Heart left ventricle (tissue), 16 donors: ENCODE measurements around the gene RPAP2. TPM values are rescaled to one million over a fixed set of nuclear protein-coding genes. Genes with fewer than 3 reads are reported as not detected.

Experiments used
- ATAC-seq, 4 donors: fragments of 200-7000 bp; cut with Tn5 transposase; one replicate each; pipeline ENCODE4 v1.9.1; 2020 to 2022; ENCODE audit warnings: moderate library complexity in 4 of 4, mild to moderate bottlenecking in 3 of 4, moderate number of reproducible peaks in 1 of 4
- DNase-seq, 5 donors: peaks; one replicate each; pipeline ENCODE4 v3.0.0-alpha.2; 2020
- H3K27ac ChIP-seq, 12 donors: fragments of 200-600 bp; sonication (generic) in 4 of 12; one replicate each; pipeline versions ENCODE4 v1.5.0 to v1.8.0; 2016 to 2022; ENCODE audit warnings: mild to moderate bottlenecking in 2 of 12
- H3K27me3 ChIP-seq, 9 donors: fragments of 200-600 bp; sonication (generic) in 2 of 9; one replicate each; pipeline versions ENCODE4 v1.5.1 to v1.8.0; 2016 to 2022; ENCODE audit warnings: mild to moderate bottlenecking in 3 of 9
- H3K36me3 ChIP-seq, 9 donors: fragments of 200-600 bp; sonication (generic) in 2 of 9; one replicate each; pipeline versions ENCODE4 v1.5.0 to v1.8.0; 2018 to 2022; ENCODE audit warnings: mild to moderate bottlenecking in 2 of 9
- H3K4me1 ChIP-seq, 12 donors: fragments of 200-600 bp; sonication (generic) in 4 of 12; one replicate each; pipeline versions ENCODE4 v1.5.0 to v1.8.0; 2016 to 2022; ENCODE audit warnings: mild to moderate bottlenecking in 3 of 12
- H3K4me3 ChIP-seq, 12 donors: fragments of 200-600 bp; sonication (generic) in 4 of 12; one replicate each; pipeline versions ENCODE4 v1.5.0 to v1.8.0; 2017 to 2022; ENCODE audit warnings: mild to moderate bottlenecking in 9 of 12, moderate library complexity in 4 of 12
- H3K9me3 ChIP-seq, 12 donors: fragments of 200-600 bp; sonication (generic) in 4 of 12; one replicate each; pipeline versions ENCODE4 v1.5.0 to v1.8.0; 2016 to 2022; ENCODE audit warnings: mild to moderate bottlenecking in 1 of 12
- POLR2A ChIP-seq, 2 donors: fragments of 450-650 bp; IDR thresholded peaks; one replicate each; pipeline ENCODE4 v1.6.1; 2017; ENCODE audit warnings: antibody characterized with exemption in 2 of 2, mild to moderate bottlenecking in 2 of 2, moderate library complexity in 2 of 2
- WGBS, 4 donors: extraction: QIAGEN DNeasy Blood & Tissue Kit in 2 of 4; methylation state at CpG; one replicate each; pipeline versions ENCODE4 v1.1.5 to v1.1.7; 2013 to 2018; 5-methylcytosine and 5-hydroxymethylcytosine counted together
- intact Hi-C, 10 donors: fragments of 100-400 bp; cut with DNase I; formaldehyde crosslinking; loops; one replicate each; pipeline versions ENCODE4 v1.11.1 to v1.14.2; 2022
- polyA plus RNA-seq, 2 donors: library from polyadenylated mRNA; stranded (reverse); fragments of 200-250 nt; gene quantifications; one replicate each; pipeline ENCODE4 v1.2.3, GENCODE V29; 2013
- total RNA-seq, 9 donors: library from RNA; depleted of rRNA in 2 of 9; stranded (reverse); fragments of >200 nt in 2 of 9; fragmentation: NEBNext Ultra II Directional in 3 of 9; extraction: Animal tissue kit (Norgen Biotek cat#: 25700) in 3 of 9; gene quantifications; one replicate each; pipeline versions ENCODE4 v1.1.0 to v1.2.4, GENCODE V29; 2016 to 2023
- TF ChIP-seq, protein P1 (sequence below), 12 donors: fragments of 200-600 bp; sonication (generic) in 4 of 12; IDR thresholded peaks; one replicate each; pipeline versions ENCODE4 v1.5.0 to v1.8.0; 2018 to 2022; ENCODE audit warnings: antibody characterized with exemption in 12 of 12, mild to moderate bottlenecking in 5 of 12
- donor health status: ischemic (EF 13 %, LVEDD 7.1; RV severe dilation, severe dysfunction).
- donor health status: healthy with polysubstance abuse.
- donor health status: DM: no; HTN: yes; CAD: no.
- donor health status: DM: no; HTN: no; CAD: no.
- donor health status: ischemic (EF 25% LVEDD 6.9; RV normal size, moderate dysfunction).
- donor health status: ischemic (EF 25% LVEDD 5.7; RV mildly dilated, moderate dysfunction).
- donor health status: healthy.
- donor health status: DM: yes; HTN: yes; CAD: no.
- donor health status: ischemic (EF 35%, LVEDD 5.7; RV mildly dilated, moderate dysfunction).
- donor health status: nonischemic (EF 11% LVEDD 7.7; RV severe dilation, severe dysfunction).
- donor health status: DM: yes; HTN: yes; CAD: no.
- donor health status: PGD.
- donor health status: ischemic (EF 29% LVEDD 5.4; RV normal size, mild dysfunction).
- donor health status: nonischemic (EF 23%, LVEDD 6.1; RV moderate dilation, normal function).

Gene RPAP2
- total and polyA plus RNA-seq, 11 donors, result 6.7 to 27.7 (median 23.2) TPM

DNA sequence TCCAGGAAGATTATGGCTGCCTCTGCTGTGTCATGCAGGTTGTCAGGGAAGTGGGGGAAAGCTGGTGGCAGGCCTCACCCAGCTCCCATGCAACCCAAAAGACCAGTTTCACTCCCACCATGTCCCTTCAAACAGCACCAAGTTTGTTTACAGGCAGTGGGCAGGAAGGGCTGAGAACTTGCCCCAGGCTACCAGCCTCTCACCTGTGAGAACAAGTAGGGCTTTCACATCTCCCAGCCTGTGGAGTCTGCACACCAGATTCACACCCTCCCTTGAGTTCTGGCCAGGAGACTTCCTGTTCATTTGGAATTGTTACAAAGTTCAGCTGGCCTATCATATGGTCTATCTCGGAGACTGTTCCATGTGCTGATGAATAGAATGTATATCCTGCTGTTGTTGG lies 27.8 kb downstream of the RPAP2 start:
- TF ChIP-seq, protein P1, sequence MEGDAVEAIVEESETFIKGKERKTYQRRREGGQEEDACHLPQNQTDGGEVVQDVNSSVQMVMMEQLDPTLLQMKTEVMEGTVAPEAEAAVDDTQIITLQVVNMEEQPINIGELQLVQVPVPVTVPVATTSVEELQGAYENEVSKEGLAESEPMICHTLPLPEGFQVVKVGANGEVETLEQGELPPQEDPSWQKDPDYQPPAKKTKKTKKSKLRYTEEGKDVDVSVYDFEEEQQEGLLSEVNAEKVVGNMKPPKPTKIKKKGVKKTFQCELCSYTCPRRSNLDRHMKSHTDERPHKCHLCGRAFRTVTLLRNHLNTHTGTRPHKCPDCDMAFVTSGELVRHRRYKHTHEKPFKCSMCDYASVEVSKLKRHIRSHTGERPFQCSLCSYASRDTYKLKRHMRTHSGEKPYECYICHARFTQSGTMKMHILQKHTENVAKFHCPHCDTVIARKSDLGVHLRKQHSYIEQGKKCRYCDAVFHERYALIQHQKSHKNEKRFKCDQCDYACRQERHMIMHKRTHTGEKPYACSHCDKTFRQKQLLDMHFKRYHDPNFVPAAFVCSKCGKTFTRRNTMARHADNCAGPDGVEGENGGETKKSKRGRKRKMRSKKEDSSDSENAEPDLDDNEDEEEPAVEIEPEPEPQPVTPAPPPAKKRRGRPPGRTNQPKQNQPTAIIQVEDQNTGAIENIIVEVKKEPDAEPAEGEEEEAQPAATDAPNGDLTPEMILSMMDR (IDR thresholded peaks at IDR 0.05), result no peak
- TF ChIP-seq POLR2A (IDR thresholded peaks at IDR 0.05), result no peak
- H3K4me3 ChIP-seq, result no peak overlapping the region
- intact Hi-C loops, result no loop called here
- H3K27ac ChIP-seq, result no peak overlapping the region
- WGBS, 4 donors, result 73 to 83% (median 79%) methylated on average over 1 of the region's 1 CpG
- no peaks in the 10 kb centered on the region for H3K27me3 ChIP-seq
- peaks cover 0 to 62% (median 34%) of the 10 kb centered on the region in 9 donors for H3K36me3 ChIP-seq
- ATAC-seq (no peak), DNase-seq (no peak)
- peaks cover 0 to 33% (median 19%) of the 10 kb centered on the region in 12 donors for H3K9me3 ChIP-seq
- H3K4me1 ChIP-seq, result no peaks in the 10 kb centered on the region

DNA sequence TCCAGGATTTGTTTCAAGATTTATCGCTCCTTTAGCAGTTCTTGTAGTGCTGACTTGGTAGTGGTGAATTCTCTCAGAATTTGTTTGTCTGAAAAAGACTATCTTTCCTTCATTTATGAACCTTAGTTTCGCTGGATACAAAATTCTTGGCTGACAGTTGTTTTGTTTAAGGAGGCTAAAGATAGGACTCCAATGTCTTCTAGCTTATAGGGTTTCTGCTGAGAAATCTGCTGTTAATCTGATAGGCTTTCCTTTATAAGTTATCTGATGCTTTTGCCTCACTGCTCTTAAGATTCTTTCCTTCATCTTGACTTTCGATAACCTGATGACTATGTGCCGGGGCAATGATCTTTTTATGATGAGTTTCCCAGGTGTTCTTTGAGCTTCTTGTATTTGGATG lies 28.9 kb downstream of the RPAP2 start:
- H3K27me3 ChIP-seq, result no peaks in the 10 kb centered on the region
- peaks cover 0 to 54% (median 27%) of the 10 kb centered on the region in 9 donors for H3K36me3 ChIP-seq
- H3K27ac ChIP-seq, result no peak overlapping the region
- ATAC-seq (no peak), DNase-seq (no peak)
- H3K4me1 ChIP-seq, result no peaks in the 10 kb centered on the region
- no peak for TF ChIP-seq POLR2A (IDR thresholded peaks at IDR 0.05)
- TF ChIP-seq, protein P1 (IDR thresholded peaks at IDR 0.05), result no peak
- H3K9me3 ChIP-seq, result peaks cover 0 to 33% (median 19%) of the 10 kb centered on the region in 12 donors
- intact Hi-C loops, result no loop called here
- H3K4me3 ChIP-seq, result no peak overlapping the region
- WGBS, 4 donors, result 90 to 95% (median 92%) methylated on average over 4 of the region's 4 CpGs

DNA sequence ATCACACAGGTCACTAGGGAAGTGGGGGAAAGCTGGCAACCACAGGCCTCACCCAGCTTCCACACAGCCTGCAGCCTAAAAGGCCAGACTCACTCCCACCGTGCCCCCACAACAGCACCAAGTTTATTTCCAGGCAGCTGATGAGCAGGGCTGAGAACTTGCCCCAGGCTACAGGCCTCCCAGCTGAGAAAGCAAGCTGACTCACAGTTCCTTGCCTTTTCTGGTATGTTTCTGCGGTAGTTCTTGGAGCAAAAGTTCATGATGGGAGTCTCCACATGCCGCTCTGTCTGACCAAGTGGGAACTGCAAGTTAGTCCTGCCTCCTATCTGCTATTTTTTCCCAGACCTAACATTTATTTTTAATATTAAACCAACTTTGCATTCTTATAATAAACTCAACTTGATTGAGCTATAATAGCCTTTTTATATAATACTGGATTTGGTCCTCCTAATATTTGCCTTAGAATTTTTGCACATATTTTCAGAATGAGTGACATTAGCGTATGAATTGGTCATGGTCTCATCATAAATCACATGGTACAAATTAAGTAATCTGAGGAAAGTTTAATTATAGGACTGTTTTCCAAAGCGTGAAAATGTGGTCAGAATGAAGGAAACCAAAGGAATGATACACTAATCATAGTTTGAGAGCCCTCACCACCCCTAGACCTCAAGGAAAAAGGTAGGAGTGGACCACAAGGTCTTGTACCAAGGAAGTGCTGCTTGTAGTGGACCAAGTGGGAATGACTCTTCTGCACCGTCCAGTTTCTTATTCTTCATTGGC lies 30.7 kb downstream of the RPAP2 start:
- ATAC-seq (no peak), DNase-seq (no peak)
- TF ChIP-seq, protein P1 (IDR thresholded peaks at IDR 0.05), result no peak
- no peak for TF ChIP-seq POLR2A (IDR thresholded peaks at IDR 0.05)
- intact Hi-C loops, result no loop called here
- no peak overlapping the region for H3K27ac ChIP-seq
- H3K27me3 ChIP-seq, result no peaks in the 10 kb centered on the region
- WGBS, 4 donors, result 96 to 99% (median 97%) methylated on average over 6 of the region's 6 CpGs
- no peak overlapping the region for H3K4me3 ChIP-seq
- no peaks in the 10 kb centered on the region for H3K4me1 ChIP-seq
- H3K36me3 ChIP-seq, result peaks cover 0 to 51% (median 19%) of the 10 kb centered on the region in 9 donors
- peaks cover 0 to 33% (median 19%) of the 10 kb centered on the region in 12 donors for H3K9me3 ChIP-seq

DNA sequence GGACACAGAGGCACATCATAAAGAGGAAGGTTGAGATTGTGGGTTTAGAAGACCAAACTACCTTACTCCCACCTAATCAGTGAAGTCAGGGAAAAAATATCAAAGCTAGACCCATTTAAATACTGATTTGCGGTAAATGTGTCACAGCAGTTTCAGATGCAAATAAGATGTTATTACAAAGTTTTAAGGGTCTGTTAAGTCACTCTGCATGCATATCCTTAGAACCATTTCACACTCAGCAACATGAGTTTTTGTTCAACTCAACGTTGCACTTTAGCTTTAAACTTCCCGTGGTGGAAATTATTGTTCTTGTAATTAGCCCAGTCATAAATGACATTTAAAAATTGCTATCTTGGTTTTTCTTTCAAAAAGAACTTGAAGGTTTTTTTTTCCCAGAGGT lies 34.8 kb downstream of the RPAP2 start:
- intact Hi-C loops, result no loop called here
- ATAC-seq (no peak), DNase-seq (no peak)
- H3K4me1 ChIP-seq, result no peaks in the 10 kb centered on the region
- no peak overlapping the region for H3K4me3 ChIP-seq
- WGBS, 4 donors, result 83 to 89% (median 85%) methylated on average over 3 of the region's 3 CpGs
- H3K36me3 ChIP-seq, result peaks cover 0 to 58% (median 17%) of the 10 kb centered on the region in 9 donors
- H3K27ac ChIP-seq, result no peak overlapping the region
- H3K9me3 ChIP-seq, result peaks cover 0 to 6% (median 0%) of the 10 kb centered on the region in 12 donors
- TF ChIP-seq, protein P1 (IDR thresholded peaks at IDR 0.05), result no peak
- TF ChIP-seq POLR2A (IDR thresholded peaks at IDR 0.05), result no peak
- no peaks in the 10 kb centered on the region for H3K27me3 ChIP-seq
